ENCODE measurements around the gene PDXDC1. TPM values are rescaled to one million over a fixed set of nuclear protein-coding genes. Genes with fewer than 3 reads are reported as not detected.
A peak's percentile ranks its signal among the peaks of the same experiment; 100 is the strongest.
"Not testable (repeated sequence)": the region's sequence is repeated elsewhere in the genome, so short reads cannot be mapped to it uniquely, and the experiment has no call there.

Gene PDXDC1
- total RNA-seq (2014; rRNA removed; shearing (Covaris generic)) = 32.8 and 45.1 TPM in 2 replicates

GRCh38 chr16:14974656-14975417, at the start of gene PDXDC1:
PDXDC1 (plus strand) TSS chr16:14975026; CDS start chr16:14975200, 174 bp downstream.
- peak; percentile 69 for DNase-seq (ENCODE audit: low spot score)

GRCh38 chr16:14928064-14928714, 46.6 kb upstream of the PDXDC1 start:
- DNase-seq (ENCODE audit: low spot score) = peak; percentile 3

- DNase-seq (ENCODE audit: low spot score) = not testable (repeated sequence)
Observed at GRCh38 chr16:14929176-14929575, 45.6 kb upstream of the PDXDC1 start.

GRCh38 chr16:14930246-14930645, 44.6 kb upstream of the PDXDC1 start:
- DNase-seq (ENCODE audit: low spot score) = not testable (repeated sequence)

GRCh38 chr16:14930971-14931370, 43.9 kb upstream of the PDXDC1 start:
- DNase-seq (ENCODE audit: low spot score) = not testable (repeated sequence)

GRCh38 chr16:14932581-14933375, 42.0 kb upstream of the PDXDC1 start:
- not testable (repeated sequence) for DNase-seq (ENCODE audit: low spot score)

GRCh38 chr16:14937143-14937542, 37.7 kb upstream of the PDXDC1 start, which contains the start of gene NPIPA1:
NPIPA1 (plus strand) TSS chr16:14937443; CDS start chr16:14937443, 0 bp downstream.
- not testable (repeated sequence) for DNase-seq (ENCODE audit: low spot score)

GRCh38 chr16:14937994-14938393, 36.8 kb upstream of the PDXDC1 start:
- DNase-seq (ENCODE audit: low spot score) = not testable (repeated sequence)

GRCh38 chr16:14942686-14943085, 32.1 kb upstream of the PDXDC1 start:
- not testable (repeated sequence) for DNase-seq (ENCODE audit: low spot score)

GRCh38 chr16:14955546-14956231, 19.1 kb upstream of the PDXDC1 start:
- no peak for DNase-seq (ENCODE audit: low spot score)

GRCh38 chr16:14957576-14958322, 17.1 kb upstream of the PDXDC1 start:
- no peak for DNase-seq (ENCODE audit: low spot score)

- no peak for DNase-seq (ENCODE audit: low spot score)
Observed at GRCh38 chr16:14958323-14958600, 16.6 kb upstream of the PDXDC1 start.

GRCh38 chr16:14958970-14959369, 15.9 kb upstream of the PDXDC1 start:
- DNase-seq (ENCODE audit: low spot score) = no peak

GRCh38 chr16:14961405-14962186, 13.2 kb upstream of the PDXDC1 start:
- DNase-seq (ENCODE audit: low spot score) = no peak

- no peak for DNase-seq (ENCODE audit: low spot score)
Observed at GRCh38 chr16:14963281-14964173, 11.3 kb upstream of the PDXDC1 start.

GRCh38 chr16:14965328-14965727, 9.5 kb upstream of the PDXDC1 start:
- DNase-seq (ENCODE audit: low spot score) = no peak

GRCh38 chr16:14969795-14970194, 5.0 kb upstream of the PDXDC1 start:
- not testable (repeated sequence) for DNase-seq (ENCODE audit: low spot score)

GRCh38 chr16:14971621-14972228, 3.1 kb upstream of the PDXDC1 start:
- not testable (repeated sequence) for DNase-seq (ENCODE audit: low spot score)
